ENCODE data around the gene COMMD4. TPM values are rescaled to one million over a fixed set of nuclear protein-coding genes. Genes with fewer than 3 reads are reported as not detected.

The COMMD4 gene
- polyA plus RNA-seq, 1 of the 3 experiments (the other 2 are of a cell fraction) = 223 TPM

GRCh38 chr15:75361361-75361988 is 25.6 kb downstream of the COMMD4 start:
- Histone ChIP-seq H3F3A (replicated peaks; ENCODE audit: insufficient read depth) (no peaks in the 10 kb centered on the region), H3K9ac (no peak overlapping the region), H3K9me3 (no peaks in the 10 kb centered on the region), H3K27ac (ENCODE audit: low read depth in 2 of 2, low read length in 1 of 2) (no peak overlapping the region), H2AFZ (ENCODE audit: low read depth) (no peak overlapping the region), H3K4me3 (ENCODE audit: low read depth in 2 of 2, low read length in 1 of 2) (no peak overlapping the region), H3K79me2 (ENCODE audit: insufficient read depth) (0 out of 2 replicates have a peak, but pooled peaks cover 3% of the 10 kb centered on the region), H4K20me1 (ENCODE audit: insufficient read depth) (no peaks in the 10 kb centered on the region), H3K36me3 (replicated peaks in 1 of 2; ENCODE audit: control insufficient read depth in 1 of 2, insufficient read depth in 2 of 2, low read length in 1 of 2) (peaks cover 16 to 60% of the 10 kb centered on the region in 2 experiments), H3K27me3 (ENCODE audit: insufficient read depth) (no peaks in the 10 kb centered on the region), H3K4me1 (ENCODE audit: control insufficient read depth in 1 of 2, insufficient read depth in 2 of 2, low read depth in 1 of 2, low read length in 1 of 2) (no peaks in the 10 kb centered on the region), H3K9me2 (no peaks in the 10 kb centered on the region), H3K4me2 (no peak overlapping the region)
- no peak for DNase-seq
- ChIA-PET CTCF (no interaction called here), POLR2A (no interaction called here)
- WGBS (ENCODE audit: low lambda C conversion rate) = 67% methylated on average over 3 of the region's 10 CpGs
- TF ChIP-seq NFIC (IDR thresholded peaks at IDR 0.05; ENCODE audit: borderline replicate concordance) (no peak), NRF1 (IDR thresholded peaks at IDR 0.05; ENCODE audit: low read depth, low read length) (no peak), ZBTB33 (IDR thresholded peaks at IDR 0.05; ENCODE audit: borderline replicate concordance, low read depth) (no peak), GATA2 (CRISPR knock-in tag; IDR thresholded peaks at IDR 0.05) (no peak), FOXM1 (IDR thresholded peaks at IDR 0.05; ENCODE audit: low read depth) (no peak), TCF12 (IDR thresholded peaks at IDR 0.05) (no peak), JUND (IDR thresholded peaks at IDR 0.05) (no peak), EP300 (IDR thresholded peaks at IDR 0.05; ENCODE audit: borderline replicate concordance in 1 of 2, low read depth in 1 of 2, low read length in 1 of 2) (no peak), RAD21 (IDR thresholded peaks at IDR 0.05; ENCODE audit: low read length) (no peak), EZH2phosphoT487 (IDR thresholded peaks at IDR 0.05; ENCODE audit: borderline replicate concordance, low read depth) (no peak), CHD2 (IDR thresholded peaks at IDR 0.05; ENCODE audit: low read length, partially characterized antibody) (no peak), TAF1 (IDR thresholded peaks at IDR 0.05; ENCODE audit: borderline replicate concordance, low read depth, low read length) (no peak), YY1 (IDR thresholded peaks at IDR 0.05; ENCODE audit: low read depth) (no peak), SMC3 (IDR thresholded peaks at IDR 0.05; ENCODE audit: low read depth, low read length) (no peak), RCOR1 (IDR thresholded peaks at IDR 0.05; ENCODE audit: low read length) (no peak), IRF3 (IDR thresholded peaks at IDR 0.05; ENCODE audit: low read depth, low read length) (no peak), ELF1 (IDR thresholded peaks at IDR 0.05) (no peak)
- TF ChIP-seq, protein P1, sequence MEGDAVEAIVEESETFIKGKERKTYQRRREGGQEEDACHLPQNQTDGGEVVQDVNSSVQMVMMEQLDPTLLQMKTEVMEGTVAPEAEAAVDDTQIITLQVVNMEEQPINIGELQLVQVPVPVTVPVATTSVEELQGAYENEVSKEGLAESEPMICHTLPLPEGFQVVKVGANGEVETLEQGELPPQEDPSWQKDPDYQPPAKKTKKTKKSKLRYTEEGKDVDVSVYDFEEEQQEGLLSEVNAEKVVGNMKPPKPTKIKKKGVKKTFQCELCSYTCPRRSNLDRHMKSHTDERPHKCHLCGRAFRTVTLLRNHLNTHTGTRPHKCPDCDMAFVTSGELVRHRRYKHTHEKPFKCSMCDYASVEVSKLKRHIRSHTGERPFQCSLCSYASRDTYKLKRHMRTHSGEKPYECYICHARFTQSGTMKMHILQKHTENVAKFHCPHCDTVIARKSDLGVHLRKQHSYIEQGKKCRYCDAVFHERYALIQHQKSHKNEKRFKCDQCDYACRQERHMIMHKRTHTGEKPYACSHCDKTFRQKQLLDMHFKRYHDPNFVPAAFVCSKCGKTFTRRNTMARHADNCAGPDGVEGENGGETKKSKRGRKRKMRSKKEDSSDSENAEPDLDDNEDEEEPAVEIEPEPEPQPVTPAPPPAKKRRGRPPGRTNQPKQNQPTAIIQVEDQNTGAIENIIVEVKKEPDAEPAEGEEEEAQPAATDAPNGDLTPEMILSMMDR (IDR thresholded peaks at IDR 0.05) = no peak
- TF ChIP-seq, protein P2, sequence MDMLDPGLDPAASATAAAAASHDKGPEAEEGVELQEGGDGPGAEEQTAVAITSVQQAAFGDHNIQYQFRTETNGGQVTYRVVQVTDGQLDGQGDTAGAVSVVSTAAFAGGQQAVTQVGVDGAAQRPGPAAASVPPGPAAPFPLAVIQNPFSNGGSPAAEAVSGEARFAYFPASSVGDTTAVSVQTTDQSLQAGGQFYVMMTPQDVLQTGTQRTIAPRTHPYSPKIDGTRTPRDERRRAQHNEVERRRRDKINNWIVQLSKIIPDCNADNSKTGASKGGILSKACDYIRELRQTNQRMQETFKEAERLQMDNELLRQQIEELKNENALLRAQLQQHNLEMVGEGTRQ (IDR thresholded peaks at IDR 0.05; ENCODE audit: borderline replicate concordance, low read depth, low read length) = no peak

Measured in SK-N-SH (cell line).